ENCODE results near the gene ENKUR.

ENKUR gene

GRCh38 chr10:25015828-25016375 is at the start of gene ENKUR:
ENKUR (minus strand) TSS chr10:25016158; CDS start chr10:25015936, 222 bp downstream.
- DNase-seq = peak; percentile 83

GRCh38 chr10:25064401-25064800 is 48.4 kb upstream of the ENKUR start:
- DNase-seq = no peak

GRCh38 chr10:25063644-25064043 is 47.7 kb upstream of the ENKUR start:
- no peak for DNase-seq

- no peak for DNase-seq
Measured at GRCh38 chr10:25063157-25063556, 47.2 kb upstream of the ENKUR start.

GRCh38 chr10:25061711-25062449 is 45.9 kb upstream of the ENKUR start:
- DNase-seq = no peak

GRCh38 chr10:25061125-25061524 is 45.2 kb upstream of the ENKUR start:
- DNase-seq = no peak

GRCh38 chr10:25059990-25060389 is 44.0 kb upstream of the ENKUR start:
- DNase-seq = no peak

- DNase-seq = no peak
Measured at GRCh38 chr10:25057886-25058285, 41.9 kb upstream of the ENKUR start.

GRCh38 chr10:25056726-25057125 is 40.8 kb upstream of the ENKUR start:
- no peak for DNase-seq

- DNase-seq = no peak
Measured at GRCh38 chr10:25052012-25052411, 36.1 kb upstream of the ENKUR start.

- no peak for DNase-seq
Measured at GRCh38 chr10:25050402-25050801, 34.4 kb upstream of the ENKUR start.

- no peak for DNase-seq
Measured at GRCh38 chr10:25049966-25050365, 34.0 kb upstream of the ENKUR start.

GRCh38 chr10:25048450-25048849 is 32.5 kb upstream of the ENKUR start:
- no peak for DNase-seq

- DNase-seq = no peak
Measured at GRCh38 chr10:25047591-25048301, 31.8 kb upstream of the ENKUR start.

- no peak for DNase-seq
Measured at GRCh38 chr10:25047088-25047487, 31.1 kb upstream of the ENKUR start.

- DNase-seq = no peak
Measured at GRCh38 chr10:25046641-25047040, 30.7 kb upstream of the ENKUR start.

GRCh38 chr10:25039531-25039930 is 23.6 kb upstream of the ENKUR start:
- DNase-seq = no peak

- DNase-seq = no peak
Measured at GRCh38 chr10:25038325-25038724, 22.4 kb upstream of the ENKUR start.

- DNase-seq = no peak
Measured at GRCh38 chr10:25036381-25036780, 20.4 kb upstream of the ENKUR start.

GRCh38 chr10:25029519-25029918 is 13.6 kb upstream of the ENKUR start:
- DNase-seq = no peak

- DNase-seq = no peak
Measured at GRCh38 chr10:25028711-25029110, 12.8 kb upstream of the ENKUR start.

- DNase-seq = no peak
Measured at GRCh38 chr10:25026463-25026862, 10.5 kb upstream of the ENKUR start.

- no peak for DNase-seq
Measured at GRCh38 chr10:25024528-25024927, 8.6 kb upstream of the ENKUR start.

GRCh38 chr10:25023278-25023677 is 7.3 kb upstream of the ENKUR start:
- DNase-seq = no peak
